Measurements from ENCODE around the gene MYH7. TPM values are rescaled to one million over a fixed set of nuclear protein-coding genes. Genes with fewer than 3 reads are reported as not detected.

The MYH7 gene
- total and polyA plus RNA-seq, 9 donors, result 0.92 to 1.1 (median 0.95) TPM; not detected in 5

DNA sequence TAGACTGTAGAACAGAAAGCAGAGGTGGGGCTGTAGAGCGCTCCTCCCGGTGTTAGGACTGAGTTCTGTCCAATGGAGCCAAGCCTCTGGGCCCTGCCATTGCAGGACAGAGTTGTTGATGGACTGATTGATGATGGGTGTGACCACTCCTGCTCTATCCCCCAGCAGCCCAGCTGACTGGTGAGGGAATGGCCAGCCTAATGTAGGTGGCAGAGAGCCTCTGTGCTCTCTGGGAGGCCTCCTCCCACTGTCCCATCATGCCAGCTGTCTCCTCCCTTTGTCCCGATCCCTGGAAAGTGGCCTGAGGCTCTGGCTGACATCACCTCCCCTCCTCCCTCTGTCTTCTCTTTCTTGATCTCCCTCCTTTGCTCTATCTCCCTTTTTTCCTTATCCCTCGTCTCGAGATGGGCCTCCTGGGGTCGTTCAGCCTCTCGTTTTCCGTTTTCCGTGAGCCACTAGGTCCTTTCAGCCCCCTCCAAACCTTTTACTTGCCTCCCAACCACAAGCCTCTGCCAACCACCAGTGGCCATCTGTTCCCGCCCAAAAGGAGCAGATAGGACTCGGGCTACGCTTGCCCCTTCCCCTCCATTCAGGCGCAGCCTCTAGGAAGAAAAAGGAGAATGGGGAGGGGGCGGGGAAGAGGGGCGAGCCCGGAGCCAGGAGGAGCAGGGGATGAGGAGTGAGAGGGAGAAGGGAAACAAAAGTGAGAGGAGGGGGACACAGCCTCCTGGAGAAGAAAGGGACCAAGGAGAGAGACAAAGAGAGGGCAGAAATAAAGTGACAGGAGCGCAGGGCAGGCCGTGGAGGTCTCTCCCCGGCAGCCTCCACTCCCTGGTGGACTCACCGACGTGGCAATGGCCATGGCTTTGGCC, 71.1 kb downstream of the MYH7 start:
- no peaks in the 10 kb centered on the region for H3K36me3 ChIP-seq
- no peaks in the 10 kb centered on the region for H3K27me3 ChIP-seq
- H3K27ac ChIP-seq, result peak overlapping the region; percentile 98 to 99
- intact Hi-C loops (cut with DNase I), result no loop called here
- 8 to 14% (median 13%) methylated on average over 21 of the region's 21 CpGs for WGBS, 3 donors
- peak in 1 of 5 donors; percentile 51 for DNase-seq
- no peak for TF ChIP-seq EP300 (IDR thresholded peaks at IDR 0.05)
- no peak for TF ChIP-seq CTCF (IDR thresholded peaks at IDR 0.05)
- no peak for TF ChIP-seq POLR2A (IDR thresholded peaks at IDR 0.05)
- peak overlapping the region; percentile 44 for H3K4me3 ChIP-seq
- no peaks in the 10 kb centered on the region for H3K4me1 ChIP-seq (ENCODE audit: insufficient read depth)
- H3K9me3 ChIP-seq, result no peaks in the 10 kb centered on the region

MicroRNA genes within 50 kb of the gene (microRNA counts, 767-probe panel; counts per million panel counts)
- microRNA hsa-miR-208a, result 530 counts per million, percentile 78 among the panel's probes with 10 or more counts
- 530 counts per million, percentile 78 among the panel's probes with 10 or more counts for microRNA hsa-miR-208b

Small RNAs within 50 kb of the gene (microRNA-seq; reads per million reads assigned to microRNA genes)
- gene MIR208A (0.63 to 11.7 (median 2.7) reads per million in 3 donors), gene MIR208B (1.9 to 84.1 (median 1.9) reads per million in 3 donors)

Small RNAs within 50 kb of the gene (small RNA-seq; reads per million reads assigned to genes)
- gene MIR208A (not detected), gene MIR208B (not detected)

Other genes starting within 250 kb of the MYH7 start
- not detected for gene RNF212B, start 197.7 kb downstream of the MYH7 start, total RNA-seq
- gene RNF212B, start 197.7 kb downstream of the MYH7 start, polyA plus RNA-seq, result not detected
- gene HOMEZ, start 149.5 kb downstream of the MYH7 start, total RNA-seq, result 10 to 100 TPM in 5 of 7 donors, 1 to 10 TPM in 2; 5.9 to 22.8 (median 13.4) TPM
- gene HOMEZ, start 149.5 kb downstream of the MYH7 start, polyA plus RNA-seq, result 10 to 100 TPM in 1 of 2 donors, 1 to 10 TPM in 1; 7.6 to 23.7 TPM
- 10 to 100 TPM in 5 of 7 donors, 1 to 10 TPM in 2; 6.8 to 26.4 (median 21.2) TPM for gene PPP1R3E, start 132.8 kb downstream of the MYH7 start, total RNA-seq
- gene PPP1R3E, start 132.8 kb downstream of the MYH7 start, polyA plus RNA-seq, result 10 to 100 TPM; 10.7 to 17.3 TPM
- gene BCL2L2, start 128.8 kb downstream of the MYH7 start, total RNA-seq, result 10 to 100 TPM; 17.0 to 38.7 (median 29.1) TPM
- gene BCL2L2, start 128.8 kb downstream of the MYH7 start, polyA plus RNA-seq, result 10 to 100 TPM; 31.7 to 36.0 TPM
- gene PABPN1, start 114.2 kb downstream of the MYH7 start, total RNA-seq, result 100 to 1,000 TPM in 5 of 7 donors, 10 to 100 TPM in 2; 37.2 to 164 (median 136) TPM
- 100 to 1,000 TPM in 1 of 2 donors, 10 to 100 TPM in 1; 93.4 to 117 TPM for gene PABPN1, start 114.2 kb downstream of the MYH7 start, polyA plus RNA-seq
- 10 to 100 TPM; 25.0 to 48.0 (median 38.5) TPM for gene SLC22A17, start 82.8 kb downstream of the MYH7 start, total RNA-seq
- 10 to 100 TPM in 1 of 2 donors, 1 to 10 TPM in 1; 8.9 to 32.7 TPM for gene SLC22A17, start 82.8 kb downstream of the MYH7 start, polyA plus RNA-seq
- 10 to 100 TPM; 13.8 to 44.2 (median 34.6) TPM for gene EFS, start 70.5 kb downstream of the MYH7 start, total RNA-seq
- gene EFS, start 70.5 kb downstream of the MYH7 start, polyA plus RNA-seq, result 10 to 100 TPM; 10.8 to 22.2 TPM
- gene IL25, start 62.9 kb downstream of the MYH7 start, total RNA-seq, result not detected
- not detected for gene IL25, start 62.9 kb downstream of the MYH7 start, polyA plus RNA-seq
- gene CMTM5, start 58.6 kb downstream of the MYH7 start, total RNA-seq, result under 1 TPM in 1 of 7 donors, not detected in 6; 0.48 TPM
- gene CMTM5, start 58.6 kb downstream of the MYH7 start, polyA plus RNA-seq, result 1 to 10 TPM in 1 of 2 donors, under 1 TPM in 1; 0.16 to 1.1 TPM
- 1 to 10 TPM in 1 of 7 donors, under 1 TPM in 3, not detected in 3; 0.07 to 1.1 (median 0.74) TPM for gene MYH6, start 27.4 kb downstream of the MYH7 start, total RNA-seq
- under 1 TPM in 1 of 2 donors, not detected in 1; 0.31 TPM for gene MYH6, start 27.4 kb downstream of the MYH7 start, polyA plus RNA-seq
- gene NGDN, start 34.0 kb upstream of the MYH7 start, total RNA-seq, result 10 to 100 TPM; 32.9 to 51.6 (median 38.4) TPM
- gene NGDN, start 34.0 kb upstream of the MYH7 start, polyA plus RNA-seq, result 10 to 100 TPM; 48.5 to 57.5 TPM
- 1 to 10 TPM in 5 of 7 donors, under 1 TPM in 2; 0.48 to 2.3 (median 2.0) TPM for gene ZFHX2, start 116.1 kb upstream of the MYH7 start, total RNA-seq
- gene ZFHX2, start 116.1 kb upstream of the MYH7 start, polyA plus RNA-seq, result under 1 TPM; 0.34 to 0.63 TPM
- 10 to 100 TPM; 14.6 to 22.3 (median 19.6) TPM for gene THTPA, start 120.6 kb upstream of the MYH7 start, total RNA-seq
- 10 to 100 TPM; 11.5 to 11.9 TPM for gene THTPA, start 120.6 kb upstream of the MYH7 start, polyA plus RNA-seq
- gene AP1G2, start 132.1 kb upstream of the MYH7 start, total RNA-seq, result 100 to 1,000 TPM in 3 of 7 donors, 10 to 100 TPM in 4; 76.3 to 129 (median 92.8) TPM
- 10 to 100 TPM; 32.0 to 80.4 TPM for gene AP1G2, start 132.1 kb upstream of the MYH7 start, polyA plus RNA-seq
- gene JPH4, start 143.1 kb upstream of the MYH7 start, total RNA-seq, result 10 to 100 TPM in 4 of 7 donors, 1 to 10 TPM in 3; 7.4 to 43.5 (median 10.1) TPM
- gene JPH4, start 143.1 kb upstream of the MYH7 start, polyA plus RNA-seq, result 10 to 100 TPM; 19.9 to 22.1 TPM
- 10 to 100 TPM in 4 of 7 donors, 1 to 10 TPM in 3; 1.6 to 46.6 (median 14.9) TPM for gene DHRS2, start 200.7 kb upstream of the MYH7 start, total RNA-seq
- gene DHRS2, start 200.7 kb upstream of the MYH7 start, polyA plus RNA-seq, result 10 to 100 TPM; 12.5 to 28.5 TPM

Data from ovary (tissue), 9 donors.